NT2/D1 (cell line): ENCODE measurements around the gene DLL1.

Source experiments
- SUZ12 ChIP-seq: IDR thresholded peaks from 2 replicates; pipeline ENCODE4 v1.6.1; 2011; ENCODE audit not compliant: insufficient read length, insufficient read depth; ENCODE audit errors: extremely low read depth
- YY1 ChIP-seq: IDR thresholded peaks from 2 replicates; pipeline ENCODE4 v1.6.1; 2011; ENCODE audit not compliant: insufficient read length, insufficient read depth

- TF ChIP-seq SUZ12 (no peak), YY1 (no peak)
These were observed 3.4 kb upstream of the DLL1 start for GRCh38 chr6:170294298-170294730.
